Measurements from ENCODE around the gene CSTF2T.

The CSTF2T gene

DNA sequence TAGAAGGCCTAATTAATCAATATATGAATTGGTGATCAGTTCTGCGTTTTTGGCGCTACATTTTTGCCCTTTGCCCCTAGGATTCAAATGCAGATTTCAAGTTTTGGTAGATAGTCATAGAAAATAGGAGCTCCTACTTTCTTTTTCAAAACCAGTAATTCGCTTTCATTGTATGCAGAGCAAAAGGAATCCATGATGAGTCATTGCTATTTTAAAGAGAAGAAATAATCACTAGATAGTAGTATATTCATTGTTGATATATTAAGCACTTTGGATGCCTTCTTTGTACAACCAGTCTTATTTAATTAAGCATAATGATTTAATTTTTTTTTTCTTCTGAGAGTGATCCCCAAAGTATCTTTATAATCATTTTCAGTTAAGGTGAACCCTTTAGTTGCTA is 50.3 kb downstream of the CSTF2T start:
- DNase-seq (ENCODE audit: low spot score): no peak

Data from HuH-7.5 (cell line).